ENCODE measurements around the gene RHBDL1. TPM values are rescaled to one million over a fixed set of nuclear protein-coding genes. Genes with fewer than 3 reads are reported as not detected.

The RHBDL1 gene
- total RNA-seq, 1 experiment from 2014 or later: 12.7 TPM

DNA sequence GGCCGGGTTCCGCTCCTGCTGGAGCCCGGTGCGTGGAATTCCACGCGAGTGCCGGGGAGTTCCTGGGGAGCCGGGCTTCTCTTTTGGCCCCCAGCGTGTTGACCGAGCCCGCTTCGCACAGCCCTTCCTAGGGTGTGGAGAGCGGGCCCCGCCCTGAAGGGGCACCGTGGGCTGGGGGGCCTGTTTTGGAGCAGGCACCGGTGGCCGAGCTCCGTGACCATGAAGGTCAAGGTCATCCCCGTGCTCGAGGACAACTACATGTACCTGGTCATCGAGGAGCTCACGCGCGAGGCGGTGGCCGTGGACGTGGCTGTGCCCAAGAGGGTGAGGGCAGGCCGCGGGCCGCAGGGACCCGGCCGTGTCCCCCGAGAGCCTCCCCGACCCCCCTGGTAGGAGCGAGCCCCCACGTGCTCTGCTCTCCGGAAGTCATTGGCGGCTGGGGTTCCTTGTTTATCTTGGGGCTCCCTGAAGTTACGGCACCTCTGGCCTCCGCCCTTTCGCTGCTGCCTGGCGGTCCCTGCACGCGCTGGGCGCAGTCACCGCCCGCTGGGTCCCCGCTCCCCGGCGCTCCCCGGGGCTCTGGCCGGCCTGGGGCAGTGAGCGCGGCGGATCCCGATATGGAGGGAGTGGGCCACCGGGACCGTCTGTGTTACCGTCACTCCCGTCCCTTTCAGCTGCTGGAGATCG lies 52.0 kb downstream of the RHBDL1 start:
- no peaks in the 10 kb centered on the region for H3K9me3 ChIP-seq (ENCODE audit: control insufficient read depth in 1 of 2, insufficient read depth in 1 of 2, low read depth in 1 of 2, low read length in 2 of 2)
- H3K79me2 ChIP-seq (ENCODE audit: insufficient read depth, low read length): peaks cover 19% of the 10 kb centered on the region; the same call in 1 of the 2 replicates
- H2AFZ ChIP-seq (ENCODE audit: low read depth, low read length, poor library complexity, severe bottlenecking): no peak overlapping the region
- intact Hi-C loops (cut with micrococcal nuclease): no loop called here
- POLR2A ChIA-PET: interaction anchor here (0.8 to 3.5 kb wide), 6 partner anchors 8 to 317 kb away, joined by 3 to 12 read pairs (median 4); partner anchors contain the start of genes CIAO3, METRN and MSLN
- TF ChIP-seq POLR2A (IDR thresholded peaks at IDR 0.05; ENCODE audit: borderline replicate concordance, extremely low read depth, insufficient read depth, insufficient read length) (peak; percentile 50), POLR2AphosphoS5 (IDR thresholded peaks at IDR 0.05; ENCODE audit: low read depth, low read length) (peak; percentile 47; the same call in 1 of the 2 replicates), SP1 (IDR thresholded peaks at IDR 0.05; ENCODE audit: low read depth) (no peak), ZFX (IDR thresholded peaks at IDR 0.05) (peak; percentile 71; the same call in 1 of the 2 replicates)
- TF ChIP-seq, protein P1, sequence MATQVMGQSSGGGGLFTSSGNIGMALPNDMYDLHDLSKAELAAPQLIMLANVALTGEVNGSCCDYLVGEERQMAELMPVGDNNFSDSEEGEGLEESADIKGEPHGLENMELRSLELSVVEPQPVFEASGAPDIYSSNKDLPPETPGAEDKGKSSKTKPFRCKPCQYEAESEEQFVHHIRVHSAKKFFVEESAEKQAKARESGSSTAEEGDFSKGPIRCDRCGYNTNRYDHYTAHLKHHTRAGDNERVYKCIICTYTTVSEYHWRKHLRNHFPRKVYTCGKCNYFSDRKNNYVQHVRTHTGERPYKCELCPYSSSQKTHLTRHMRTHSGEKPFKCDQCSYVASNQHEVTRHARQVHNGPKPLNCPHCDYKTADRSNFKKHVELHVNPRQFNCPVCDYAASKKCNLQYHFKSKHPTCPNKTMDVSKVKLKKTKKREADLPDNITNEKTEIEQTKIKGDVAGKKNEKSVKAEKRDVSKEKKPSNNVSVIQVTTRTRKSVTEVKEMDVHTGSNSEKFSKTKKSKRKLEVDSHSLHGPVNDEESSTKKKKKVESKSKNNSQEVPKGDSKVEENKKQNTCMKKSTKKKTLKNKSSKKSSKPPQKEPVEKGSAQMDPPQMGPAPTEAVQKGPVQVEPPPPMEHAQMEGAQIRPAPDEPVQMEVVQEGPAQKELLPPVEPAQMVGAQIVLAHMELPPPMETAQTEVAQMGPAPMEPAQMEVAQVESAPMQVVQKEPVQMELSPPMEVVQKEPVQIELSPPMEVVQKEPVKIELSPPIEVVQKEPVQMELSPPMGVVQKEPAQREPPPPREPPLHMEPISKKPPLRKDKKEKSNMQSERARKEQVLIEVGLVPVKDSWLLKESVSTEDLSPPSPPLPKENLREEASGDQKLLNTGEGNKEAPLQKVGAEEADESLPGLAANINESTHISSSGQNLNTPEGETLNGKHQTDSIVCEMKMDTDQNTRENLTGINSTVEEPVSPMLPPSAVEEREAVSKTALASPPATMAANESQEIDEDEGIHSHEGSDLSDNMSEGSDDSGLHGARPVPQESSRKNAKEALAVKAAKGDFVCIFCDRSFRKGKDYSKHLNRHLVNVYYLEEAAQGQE (IDR thresholded peaks at IDR 0.05; ENCODE audit: low read depth): no peak
- H3K4me1 ChIP-seq (ENCODE audit: control insufficient read depth in 1 of 2, insufficient read depth in 2 of 2, low read length in 2 of 2): peaks cover 5 to 39% of the 10 kb centered on the region in 2 experiments; a peak in 3 of 4 replicates
- no peaks in the 10 kb centered on the region for H3K9me2 ChIP-seq (ENCODE audit: insufficient read depth)
- peak overlapping the region; percentile 98 for H3K9ac ChIP-seq (ENCODE audit: low read length)
- DNase-seq (ENCODE audit: low read depth, low spot score): no peak
- peak overlapping the region; percentile 96 for H3K27ac ChIP-seq (ENCODE audit: low read depth, low read length)
- CTCF ChIA-PET: interaction anchor here (0.9 to 3.0 kb wide), 7 partner anchors 8 to 22 kb away, joined by 3 to 20 read pairs (median 9); partner anchors contain the start of genes CIAO3 and METRN
- H3K4me2 ChIP-seq (ENCODE audit: low read length): peak overlapping the region; percentile 99
- peak overlapping the region; percentile 80 to 89 for H3K4me3 ChIP-seq (replicated peaks in 1 of 2; ENCODE audit: low read depth in 1 of 2, low read length in 2 of 2)
- H3K27me3 ChIP-seq (ENCODE audit: insufficient read depth, low read length): no peaks in the 10 kb centered on the region
- no peaks in the 10 kb centered on the region for H4K20me1 ChIP-seq (ENCODE audit: insufficient read depth)
- BruUV-seq (replicated peaks): TSS peak; percentile 44
- RAD21 ChIA-PET (ENCODE audit: low non-redundant PET in 1 of 2, low total read pairs in 2 of 2, uncharacterized antibody in 2 of 2, unreplicated experiment in 2 of 2): interaction anchor here in 1 of 2 experiments (0.9 kb wide), 1 partner anchor 11 kb away, joined by 3 read pairs; no protein-coding TSS in a partner anchor
- H3K36me3 ChIP-seq (ENCODE audit: control insufficient read depth in 1 of 2, insufficient read depth in 2 of 2, low read length in 2 of 2): no peaks in the 10 kb centered on the region
- ATAC-seq: peak; percentile 4

Other genes starting within 250 kb of the RHBDL1 start
- 39.0 TPM for gene CAPN15, start 148.0 kb upstream of the RHBDL1 start, total RNA-seq (2021; ENCODE audit: unreplicated experiment)
- gene PRR35, start 115.3 kb upstream of the RHBDL1 start, total RNA-seq (2021; ENCODE audit: unreplicated experiment): not detected
- 0.22 TPM for gene NHLRC4, start 108.7 kb upstream of the RHBDL1 start, total RNA-seq (2021; ENCODE audit: unreplicated experiment)
- 21.0 TPM for gene PIGQ, start 105.7 kb upstream of the RHBDL1 start, total RNA-seq (2021; ENCODE audit: unreplicated experiment)
- 14.1 TPM for gene RAB40C, start 85.6 kb upstream of the RHBDL1 start, total RNA-seq (2021; ENCODE audit: unreplicated experiment)
- gene WFIKKN1, start 44.7 kb upstream of the RHBDL1 start, total RNA-seq (2021; ENCODE audit: unreplicated experiment): 0.47 TPM
- 85.7 TPM for gene METTL26, start 39.4 kb upstream of the RHBDL1 start, total RNA-seq (2021; ENCODE audit: unreplicated experiment)
- gene MCRIP2, start 33.8 kb upstream of the RHBDL1 start, total RNA-seq (2021; ENCODE audit: unreplicated experiment): 34.9 TPM
- gene WDR90, start 26.3 kb upstream of the RHBDL1 start, total RNA-seq (2021; ENCODE audit: unreplicated experiment): 73.7 TPM
- gene RHOT2, start 7.5 kb upstream of the RHBDL1 start, total RNA-seq (2021; ENCODE audit: unreplicated experiment): 98.5 TPM
- 111 TPM for gene STUB1, start 4.7 kb downstream of the RHBDL1 start, total RNA-seq (2021; ENCODE audit: unreplicated experiment)
- gene JMJD8, start 8.7 kb downstream of the RHBDL1 start, total RNA-seq (2021; ENCODE audit: unreplicated experiment): 121 TPM
- 15.5 TPM for gene WDR24, start 14.7 kb downstream of the RHBDL1 start, total RNA-seq (2021; ENCODE audit: unreplicated experiment)
- 49.7 TPM for gene FBXL16, start 30.1 kb downstream of the RHBDL1 start, total RNA-seq (2021; ENCODE audit: unreplicated experiment)
- 193 TPM for gene METRN, start 39.4 kb downstream of the RHBDL1 start, total RNA-seq (2021; ENCODE audit: unreplicated experiment)
- 65.4 TPM for gene ANTKMT, start 45.5 kb downstream of the RHBDL1 start, total RNA-seq (2021; ENCODE audit: unreplicated experiment)
- gene CCDC78, start 50.8 kb downstream of the RHBDL1 start, total RNA-seq (2021; ENCODE audit: unreplicated experiment): 22.9 TPM
- gene HAGHL, start 51.4 kb downstream of the RHBDL1 start, total RNA-seq (2021; ENCODE audit: unreplicated experiment): 74.8 TPM
- 32.8 TPM for gene CIAO3, start 65.3 kb downstream of the RHBDL1 start, total RNA-seq (2021; ENCODE audit: unreplicated experiment)
- 40.9 TPM for gene MSLN, start 85.1 kb downstream of the RHBDL1 start, total RNA-seq (2021; ENCODE audit: unreplicated experiment)
- gene RPUSD1, start 112.7 kb downstream of the RHBDL1 start, total RNA-seq (2021; ENCODE audit: unreplicated experiment): 59.9 TPM
- 145 TPM for gene CHTF18, start 112.9 kb downstream of the RHBDL1 start, total RNA-seq (2021; ENCODE audit: unreplicated experiment)
- not detected for gene GNG13, start 125.1 kb downstream of the RHBDL1 start, total RNA-seq (2021; ENCODE audit: unreplicated experiment)

Measured in HCT116 (cell line).